Coronary artery (tissue), 2 donors: ENCODE data around the gene AFF3.

Experiments used
- DNase-seq: peaks from one replicate; pipeline ENCODE4 v3.0.0-alpha.2; 2017; ENCODE audit warnings: low spot score
- H3K27ac ChIP-seq, 2 donors: fragments of 200-600 bp; sonication (generic); one replicate each; pipeline ENCODE4 v1.5.1; 2016 to 2019
- H3K4me3 ChIP-seq: fragments of 200-600 bp; sonication (generic); 2 replicates; pipeline ENCODE4 v1.5.1; 2016; ENCODE audit warnings: mild to moderate bottlenecking, moderate library complexity
- CTCF ChIP-seq: fragments of 200-600 bp; sonication (generic); IDR thresholded peaks from one replicate; pipeline ENCODE4 v1.5.1; 2019; ENCODE audit warnings: antibody characterized with exemption

Gene AFF3

GRCh38 chr2:99926986-99927385, 215.4 kb downstream of the AFF3 start:
- DNase-seq: no peak
- no peak for TF ChIP-seq CTCF
- Histone ChIP-seq H3K27ac (no peak overlapping the region), H3K4me3 (no peak overlapping the region)

- Histone ChIP-seq H3K4me3 (no peak overlapping the region), H3K27ac (no peak overlapping the region)
- TF ChIP-seq CTCF: no peak
- DNase-seq: no peak
These were observed 216.4 kb downstream of the AFF3 start for GRCh38 chr2:99925960-99926359.

GRCh38 chr2:99922664-99923063, 219.7 kb downstream of the AFF3 start:
- DNase-seq: no peak
- TF ChIP-seq CTCF: no peak
- no peak overlapping the region for H3K27ac ChIP-seq
- H3K4me3 ChIP-seq: no peak overlapping the region

- TF ChIP-seq CTCF: no peak
- Histone ChIP-seq H3K4me3 (no peak overlapping the region), H3K27ac (no peak overlapping the region)
- DNase-seq: no peak
These were observed 220.5 kb downstream of the AFF3 start for GRCh38 chr2:99921903-99922302.

GRCh38 chr2:99918389-99918788, 224.0 kb downstream of the AFF3 start:
- Histone ChIP-seq H3K4me3 (no peak overlapping the region), H3K27ac (no peak overlapping the region)
- TF ChIP-seq CTCF: no peak
- no peak for DNase-seq

GRCh38 chr2:99915108-99915675, 227.2 kb downstream of the AFF3 start:
- Histone ChIP-seq H3K27ac (no peak overlapping the region), H3K4me3 (no peak overlapping the region)
- no peak for DNase-seq
- TF ChIP-seq CTCF: no peak

- H3K27ac ChIP-seq: no peak overlapping the region
- DNase-seq: no peak
- H3K4me3 ChIP-seq: no peak overlapping the region
- no peak for TF ChIP-seq CTCF
These were observed 230.7 kb downstream of the AFF3 start for GRCh38 chr2:99911736-99912135.
